Adrenal gland (tissue), 5 donors: ENCODE measurements around the gene RHOA.

Experiments used
- CTCF ChIP-seq, 6 experiments: fragments of 450-650 bp in 4 of 6; fragments of 200-600 bp in 2 of 6; sonication (generic) in 1 of 6; IDR thresholded peaks; 1 replicate in 5 of 6; 2 replicates in 1 of 6; pipeline versions ENCODE4 v1.5.1 to v1.8.0; 2016 to 2021; ENCODE audit warnings: antibody characterized with exemption in 6 of 6, mild to moderate bottlenecking in 2 of 6, moderate library complexity in 1 of 6
- POLR2A ChIP-seq, 2 donors: fragments of 450-650 bp; IDR thresholded peaks; one replicate each; pipeline ENCODE4 v1.6.1; 2017; ENCODE audit warnings: antibody characterized with exemption in 2 of 2, mild to moderate bottlenecking in 2 of 2, moderate library complexity in 1 of 2
- donor health status: DM: no; HTN: no; CAD: no.

- no peak for TF ChIP-seq CTCF (IDR thresholded peaks at IDR 0.05)
- no peak for TF ChIP-seq POLR2A (IDR thresholded peaks at IDR 0.05)
These were observed 12.3 kb downstream of the RHOA start for GRCh38 chr3:49399461-49399860.
